Activated CD8-positive, alpha-beta memory T cell treated with anti-CD3 and anti-CD28 coated beads for 4 hours (primary cell): ENCODE data around the gene DDAH2.
"Not testable (repeated sequence)": the region's sequence is repeated elsewhere in the genome, so short reads cannot be mapped to it uniquely, and the experiment has no call there.

Experiments used
- DNase-seq, 2 donors: peaks; one replicate each; pipeline ENCODE4 v3.0.0-alpha.2; 2020; ENCODE audit warnings: low read depth in 2 of 2

The DDAH2 gene

GRCh38 chr6:31713465-31713864 is 15.6 kb downstream of the DDAH2 start:
- DNase-seq, result no peak

- no peak for DNase-seq
These were observed 16.8 kb downstream of the DDAH2 start for GRCh38 chr6:31712296-31712695.

GRCh38 chr6:31711233-31711632 is 17.9 kb downstream of the DDAH2 start:
- no peak for DNase-seq

- no peak for DNase-seq
These were observed 18.4 kb downstream of the DDAH2 start for GRCh38 chr6:31710523-31711219.

- DNase-seq, result not testable (repeated sequence)
These were observed 19.9 kb downstream of the DDAH2 start for GRCh38 chr6:31709157-31709556.

GRCh38 chr6:31708224-31708623 is 20.9 kb downstream of the DDAH2 start:
- no peak for DNase-seq

- DNase-seq, result no peak
These were observed 21.4 kb downstream of the DDAH2 start for GRCh38 chr6:31707701-31708100.

- DNase-seq, result no peak
These were observed 22.5 kb downstream of the DDAH2 start, which contains the start of gene LY6G6F for GRCh38 chr6:31706599-31706998. Gene LY6G6F (plus strand): TSS chr6:31706866. CDS start chr6:31706907, 41 bp downstream.

GRCh38 chr6:31705931-31706330 is 23.2 kb downstream of the DDAH2 start:
- no peak for DNase-seq

GRCh38 chr6:31702819-31703716 is 26.0 kb downstream of the DDAH2 start, which contains the start of gene ABHD16A:
Gene ABHD16A (minus strand): TSS chr6:31703324. CDS start chr6:31703281, 43 bp downstream.
- DNase-seq, result peak; percentile 93 to 96

- DNase-seq, result no peak
These were observed 26.7 kb downstream of the DDAH2 start for GRCh38 chr6:31702405-31702818.

- DNase-seq, result no peak
These were observed 27.3 kb downstream of the DDAH2 start for GRCh38 chr6:31701666-31702404.

- DNase-seq, result no peak
These were observed 28.2 kb downstream of the DDAH2 start for GRCh38 chr6:31700740-31701401.

GRCh38 chr6:31697555-31697954 is 31.5 kb downstream of the DDAH2 start:
- no peak for DNase-seq

- DNase-seq, result no peak
These were observed 35.6 kb downstream of the DDAH2 start for GRCh38 chr6:31693535-31693934.

GRCh38 chr6:31692886-31693285 is 36.2 kb downstream of the DDAH2 start:
- no peak for DNase-seq

- no peak for DNase-seq
These were observed 36.7 kb downstream of the DDAH2 start for GRCh38 chr6:31692353-31692752.

GRCh38 chr6:31691564-31692108 is 37.5 kb downstream of the DDAH2 start:
- DNase-seq, result no peak

GRCh38 chr6:31691078-31691463 is 38.0 kb downstream of the DDAH2 start:
- no peak for DNase-seq

- DNase-seq, result no peak
These were observed 38.6 kb downstream of the DDAH2 start for GRCh38 chr6:31690231-31691077.
